ENCODE measurements around the gene TTN.

The TTN gene

DNA sequence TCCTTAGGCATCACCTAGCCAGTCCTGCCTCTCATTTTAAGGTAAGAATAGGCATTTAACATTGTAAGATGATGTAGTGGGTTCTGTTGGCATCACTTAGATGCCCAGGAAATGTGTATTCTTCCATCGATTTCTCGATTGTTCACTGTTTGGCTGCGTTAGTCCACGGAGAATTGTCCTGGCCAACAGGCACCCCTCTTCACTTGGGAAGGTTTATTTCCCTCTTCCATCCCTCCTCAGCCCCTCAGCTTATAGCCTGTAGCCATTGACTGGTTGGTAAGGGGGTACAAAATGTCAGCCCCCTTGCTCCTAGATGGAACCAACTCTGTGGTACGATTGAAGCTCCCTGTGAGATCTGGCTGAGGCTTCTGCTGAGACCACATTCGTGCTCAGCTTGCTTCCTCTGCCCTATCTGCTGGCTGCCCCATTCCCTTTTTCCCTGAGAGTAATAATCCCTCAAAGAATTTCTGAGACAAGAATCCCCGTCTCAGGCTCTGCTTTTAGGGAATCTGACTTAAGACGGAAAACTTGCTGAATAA lies 283.6 kb downstream of the TTN start:
- peaks cover 11% of the 10 kb centered on the region for H3K79me2 ChIP-seq (ENCODE audit: low read length)
- H3K9me3 ChIP-seq (replicated peaks; ENCODE audit: insufficient read depth, low read length): no peaks in the 10 kb centered on the region
- peak overlapping the region; percentile 52; the same call in 1 of the 2 replicates for H3K9ac ChIP-seq (ENCODE audit: low read length)

DNA sequence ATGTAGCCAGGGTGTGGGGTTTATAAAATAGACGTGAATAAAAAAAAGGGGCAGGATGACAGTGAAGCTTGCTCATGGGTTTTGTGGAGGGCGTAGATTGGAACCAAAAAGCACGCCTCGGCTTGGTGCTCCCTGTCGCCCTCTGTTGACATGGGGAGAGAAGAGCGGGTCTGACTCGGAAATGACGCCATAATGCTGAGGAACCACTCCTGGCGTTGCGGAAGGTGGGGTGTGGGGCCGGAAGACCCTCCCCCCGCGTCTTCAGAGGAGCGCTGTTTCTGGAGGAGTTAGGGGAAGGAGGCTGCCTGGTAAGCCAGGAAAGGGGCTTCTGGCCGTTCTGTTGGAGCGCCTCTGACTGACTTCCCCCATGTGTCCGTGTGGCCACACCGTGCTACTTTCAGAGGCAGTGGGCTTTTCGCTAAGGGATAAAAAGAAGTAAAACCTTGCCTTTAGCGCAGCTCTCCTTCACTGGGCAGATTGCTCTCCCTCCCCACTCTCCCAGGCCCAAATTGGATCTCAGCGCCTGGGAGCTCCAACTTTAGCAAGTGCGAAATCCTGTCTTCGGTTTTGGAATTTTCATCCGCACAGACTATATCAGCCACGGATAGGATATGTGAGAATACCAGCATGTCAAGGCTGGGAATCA lies 284.1 kb downstream of the TTN start:
- Histone ChIP-seq H3K79me2 (ENCODE audit: low read length) (peaks cover 11% of the 10 kb centered on the region), H4K20me1 (ENCODE audit: insufficient read depth, low read length) (no peaks in the 10 kb centered on the region), H3K9me3 (replicated peaks; ENCODE audit: insufficient read depth, low read length) (no peaks in the 10 kb centered on the region), H3K27ac (ENCODE audit: low read length) (no peak overlapping the region), H3K9me2 (replicated peaks; ENCODE audit: insufficient read depth, low read length) (no peaks in the 10 kb centered on the region), H3K4me1 (ENCODE audit: low read length) (no peaks in the 10 kb centered on the region), H2AFZ (ENCODE audit: low read length) (peak overlapping the region; percentile 70), H3K36me3 (replicated peaks; ENCODE audit: insufficient read depth, low read length) (no peaks in the 10 kb centered on the region), H3K4me2 (ENCODE audit: low read depth, low read length) (peak overlapping the region; percentile 74), H3K27me3 (replicated peaks; ENCODE audit: insufficient read depth, low read length) (no peaks in the 10 kb centered on the region), H3F3A (ENCODE audit: insufficient read depth, low read length) (no peaks in the 10 kb centered on the region), H3K4me3 (ENCODE audit: low read length) (peak overlapping the region; percentile 81), H3K9ac (ENCODE audit: low read length) (peak overlapping the region; percentile 52; the same call in 1 of the 2 replicates)
- DNase-seq: peak; percentile 73
- TF ChIP-seq CTCF (IDR thresholded peaks at IDR 0.05; ENCODE audit: low read length) (peak; percentile 78), EZH2 (optimal IDR thresholded peaks at IDR 0.05; ENCODE audit: low read depth, low read length) (no peak)

More for the DNA sequence above, 283.6 kb downstream of the TTN start:
- peak overlapping the region; percentile 70 for H2AFZ ChIP-seq (ENCODE audit: low read length)
- H3K4me1 ChIP-seq (ENCODE audit: low read length): no peaks in the 10 kb centered on the region
- no peaks in the 10 kb centered on the region for H3F3A ChIP-seq (ENCODE audit: insufficient read depth, low read length)
- no peak for TF ChIP-seq EZH2 (optimal IDR thresholded peaks at IDR 0.05; ENCODE audit: low read depth, low read length)
- TF ChIP-seq CTCF (IDR thresholded peaks at IDR 0.05; ENCODE audit: low read length): no peak
- no peak for TF ChIP-seq EZH2phosphoT487 (IDR thresholded peaks at IDR 0.05; ENCODE audit: low read length)
- no peaks in the 10 kb centered on the region for H3K9me2 ChIP-seq (replicated peaks; ENCODE audit: insufficient read depth, low read length)
- no peaks in the 10 kb centered on the region for H4K20me1 ChIP-seq (ENCODE audit: insufficient read depth, low read length)
- H3K36me3 ChIP-seq (replicated peaks; ENCODE audit: insufficient read depth, low read length): no peaks in the 10 kb centered on the region
- no peak for DNase-seq
- peak overlapping the region; percentile 74 for H3K4me2 ChIP-seq (ENCODE audit: low read depth, low read length)
- peak overlapping the region; percentile 81 for H3K4me3 ChIP-seq (ENCODE audit: low read length)
- H3K27me3 ChIP-seq (replicated peaks; ENCODE audit: insufficient read depth, low read length): no peaks in the 10 kb centered on the region
- H3K27ac ChIP-seq (ENCODE audit: low read length): no peak overlapping the region

GRCh38 chr2:178521304-178522150 lies 285.7 kb downstream of the TTN start:
- no peaks in the 10 kb centered on the region for H3F3A ChIP-seq (ENCODE audit: insufficient read depth, low read length)
- no peak overlapping the region for H3K4me2 ChIP-seq (ENCODE audit: low read depth, low read length)
- H3K27ac ChIP-seq (ENCODE audit: low read length): no peak overlapping the region
- H3K36me3 ChIP-seq (replicated peaks; ENCODE audit: insufficient read depth, low read length): no peaks in the 10 kb centered on the region
- H3K79me2 ChIP-seq (ENCODE audit: low read length): peaks cover 11% of the 10 kb centered on the region
- H3K27me3 ChIP-seq (replicated peaks; ENCODE audit: insufficient read depth, low read length): no peaks in the 10 kb centered on the region
- no peaks in the 10 kb centered on the region for H3K9me2 ChIP-seq (replicated peaks; ENCODE audit: insufficient read depth, low read length)
- no peak overlapping the region for H3K9ac ChIP-seq (ENCODE audit: low read length)
- no peak for DNase-seq
- no peaks in the 10 kb centered on the region for H3K9me3 ChIP-seq (replicated peaks; ENCODE audit: insufficient read depth, low read length)
- no peak overlapping the region for H3K4me3 ChIP-seq (ENCODE audit: low read length)
- H2AFZ ChIP-seq (ENCODE audit: low read length): no peak overlapping the region
- no peaks in the 10 kb centered on the region for H3K4me1 ChIP-seq (ENCODE audit: low read length)
- no peak for TF ChIP-seq EZH2phosphoT487 (IDR thresholded peaks at IDR 0.05; ENCODE audit: low read length)
- no peak for TF ChIP-seq EZH2 (optimal IDR thresholded peaks at IDR 0.05; ENCODE audit: low read depth, low read length)
- no peak for TF ChIP-seq CTCF (IDR thresholded peaks at IDR 0.05; ENCODE audit: low read length)
- H4K20me1 ChIP-seq (ENCODE audit: insufficient read depth, low read length): no peaks in the 10 kb centered on the region
